Motor neuron (in vitro differentiated cells): ENCODE results near the gene CFAP45. TPM values are rescaled to one million over a fixed set of nuclear protein-coding genes. Genes with fewer than 3 reads are reported as not detected.
A peak's percentile ranks its signal among the peaks of the same experiment; 100 is the strongest.

Source experiments
- ATAC-seq, 8 experiments: fragments of 200-7000 bp; cut with Tn5 transposase; replicated peaks in 6 of 8; 2 replicates each; pipeline ENCODE4 v1.8.0; 2021; ENCODE audit warnings: mild to moderate bottlenecking in 8 of 8, moderate library complexity in 8 of 8
- H3K27ac ChIP-seq, 2 donors: fragments of 250-450 bp; sonication (Bioruptor Pico); 2 replicates each; pipeline ENCODE4 v1.9.0; 2021; ENCODE audit warnings: antibody characterized with exemption in 2 of 2, mild to moderate bottlenecking in 2 of 2, moderate library complexity in 1 of 2
- H3K4me1 ChIP-seq, 2 donors: fragments of 250-450 bp; sonication (Bioruptor Pico); replicated peaks in 1 of 2; 2 replicates each; pipeline ENCODE4 v1.6.1; 2021; ENCODE audit warnings: antibody characterized with exemption in 2 of 2, mild to moderate bottlenecking in 2 of 2, moderate library complexity in 1 of 2
- H3K4me3 ChIP-seq, 5 donors: fragments of 250-450 bp; sonication (Bioruptor Pico); 2 replicates each; pipeline ENCODE4 v1.9.0; 2021; ENCODE audit warnings: antibody characterized with exemption in 5 of 5, mild to moderate bottlenecking in 5 of 5, moderate library complexity in 4 of 5
- WGBS, 10 experiments: fragments of 450-650 bp; shearing (Covaris generic); methylation state at CpG; one replicate each; pipeline ENCODE4 v1.0.0; 2022; 5-methylcytosine and 5-hydroxymethylcytosine counted together
- in situ Hi-C, 9 experiments: fragments of 400-800 bp; cut with MboI; loops; one replicate each; pipeline ENCODE4 v1.15.0; 2021; ENCODE audit warnings: low sequenced_read_pairs in 9 of 9, low pct_unique_long_range_greater_than_20kb in 2 of 9; ENCODE audit not compliant: unreplicated experiment in 9 of 9
- total RNA-seq, 8 experiments: library from RNA; unstranded; fragments of 300-600 nt; gene quantifications; 2 replicates each; pipeline versions ENCODE4 v1.2.3 to v1.2.4, GENCODE V29; 2022

The CFAP45 gene
- total RNA-seq, 8 experiments from 2014 or later: 0.50 to 30.7 (median 1.2) TPM

DNA sequence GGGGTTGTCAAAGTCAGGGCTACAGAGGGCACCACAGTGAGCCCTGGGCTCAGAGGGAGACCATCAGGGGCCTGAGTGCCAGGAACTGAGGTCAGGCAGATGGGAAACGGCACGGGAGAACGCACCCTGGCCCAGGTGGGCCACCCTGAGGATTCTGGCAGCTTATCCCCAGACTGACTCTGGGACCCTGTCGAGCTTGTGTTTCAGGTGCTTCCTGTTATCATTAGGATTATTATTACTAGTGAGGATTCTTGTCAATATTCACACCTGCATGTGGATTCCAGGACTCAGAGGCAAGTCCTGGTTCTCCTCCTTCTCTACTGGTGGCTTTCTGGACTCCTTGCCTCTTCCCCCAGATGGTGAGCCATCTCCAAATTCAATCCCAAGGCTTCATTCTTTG, 52.7 kb downstream of the CFAP45 start:
- Histone ChIP-seq H3K4me3 (no peak overlapping the region), H3K4me1 (no peaks in the 10 kb centered on the region), H3K27ac (no peak overlapping the region)
- 14 to 60% (median 33%) methylated on average over 1 to 4 of the region's 4 CpGs; no CpG with 5 or more reads in 6 of the 10 experiments for WGBS, 10 experiments
- in situ Hi-C loops: loop anchor here in 1 of 9 experiments (25.0 kb wide), 1 partner anchor 140 kb away; no protein-coding TSS in a partner anchor
- no peak for ATAC-seq

GRCh38 chr1:159845751-159846629, 54.0 kb downstream of the CFAP45 start:
- in situ Hi-C loops: loop anchor here in 1 of 9 experiments (25.0 kb wide), 1 partner anchor 141 kb away; no protein-coding TSS in a partner anchor
- no peak for ATAC-seq
- no peak overlapping the region for H3K4me3 ChIP-seq
- H3K27ac ChIP-seq: no peak overlapping the region
- no peaks in the 10 kb centered on the region for H3K4me1 ChIP-seq
- 0 to 100% (median 64%) methylated on average over 1 to 13 of the region's 13 CpGs; no CpG with 5 or more reads in 2 of the 10 experiments for WGBS, 10 experiments

GRCh38 chr1:159843459-159843858, 56.5 kb downstream of the CFAP45 start:
- in situ Hi-C loops: loop anchor here in 1 of 9 experiments (25.0 kb wide), 1 partner anchor 144 kb away; no protein-coding TSS in a partner anchor
- Histone ChIP-seq H3K4me1 (no peaks in the 10 kb centered on the region), H3K4me3 (no peak overlapping the region), H3K27ac (no peak overlapping the region)
- WGBS, 10 experiments: 60 to 100% (median 91%) methylated on average over 1 to 3 of the region's 4 CpGs; no CpG with 5 or more reads in 3 of the 10 experiments
- no peak for ATAC-seq

- Histone ChIP-seq H3K4me3 (no peak overlapping the region), H3K27ac (no peak overlapping the region), H3K4me1 (no peaks in the 10 kb centered on the region)
- 33 to 86% (median 73%) methylated on average over 1 to 2 of the region's 2 CpGs; no CpG with 5 or more reads in 4 of the 10 experiments for WGBS, 10 experiments
- ATAC-seq: peak in 6 of 8 experiments; percentile 14 to 53 (median 41)
- in situ Hi-C loops: loop anchor here in 1 of 9 experiments (25.0 kb wide), 1 partner anchor 146 kb away; no protein-coding TSS in a partner anchor
These were observed 58.2 kb downstream of the CFAP45 start for GRCh38 chr1:159841749-159842148.

GRCh38 chr1:159839116-159839849, 60.7 kb downstream of the CFAP45 start:
- ATAC-seq: no peak
- in situ Hi-C loops: loop anchor here in 1 of 9 experiments (25.0 kb wide), 1 partner anchor 148 kb away; no protein-coding TSS in a partner anchor
- Histone ChIP-seq H3K27ac (no peak overlapping the region), H3K4me1 (no peaks in the 10 kb centered on the region), H3K4me3 (no peak overlapping the region)
- 60 to 100% (median 85%) methylated on average over 1 to 5 of the region's 5 CpGs; no CpG with 5 or more reads in 1 of the 10 experiments for WGBS, 10 experiments

DNA sequence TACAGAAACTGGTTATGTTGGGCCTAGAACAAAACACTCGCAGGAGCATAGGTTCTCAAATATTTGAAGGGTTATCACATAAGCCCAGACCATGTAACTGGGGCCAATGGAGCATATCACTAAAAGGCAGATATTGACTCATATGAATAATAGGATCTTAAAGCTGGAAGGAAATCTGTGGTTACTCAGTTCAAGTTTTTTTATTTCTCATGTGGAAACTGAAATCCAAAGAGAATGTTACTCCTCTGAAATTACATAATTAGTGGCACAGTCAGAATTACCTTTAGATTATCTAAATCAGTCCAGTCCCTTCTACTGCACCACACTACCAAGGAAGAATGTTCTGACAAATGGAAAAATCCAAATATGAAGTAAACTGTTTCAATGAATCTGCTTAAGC, 61.2 kb downstream of the CFAP45 start:
- Histone ChIP-seq H3K27ac (no peak overlapping the region), H3K4me1 (no peaks in the 10 kb centered on the region), H3K4me3 (no peak overlapping the region)
- in situ Hi-C loops: loop anchor here in 1 of 9 experiments (25.0 kb wide), 1 partner anchor 149 kb away; no protein-coding TSS in a partner anchor
- WGBS, 10 experiments: 20 to 100% (median 85%) methylated on average over 1 of the region's 1 CpG; no CpG with 5 or more reads in 2 of the 10 experiments
- ATAC-seq: no peak

DNA sequence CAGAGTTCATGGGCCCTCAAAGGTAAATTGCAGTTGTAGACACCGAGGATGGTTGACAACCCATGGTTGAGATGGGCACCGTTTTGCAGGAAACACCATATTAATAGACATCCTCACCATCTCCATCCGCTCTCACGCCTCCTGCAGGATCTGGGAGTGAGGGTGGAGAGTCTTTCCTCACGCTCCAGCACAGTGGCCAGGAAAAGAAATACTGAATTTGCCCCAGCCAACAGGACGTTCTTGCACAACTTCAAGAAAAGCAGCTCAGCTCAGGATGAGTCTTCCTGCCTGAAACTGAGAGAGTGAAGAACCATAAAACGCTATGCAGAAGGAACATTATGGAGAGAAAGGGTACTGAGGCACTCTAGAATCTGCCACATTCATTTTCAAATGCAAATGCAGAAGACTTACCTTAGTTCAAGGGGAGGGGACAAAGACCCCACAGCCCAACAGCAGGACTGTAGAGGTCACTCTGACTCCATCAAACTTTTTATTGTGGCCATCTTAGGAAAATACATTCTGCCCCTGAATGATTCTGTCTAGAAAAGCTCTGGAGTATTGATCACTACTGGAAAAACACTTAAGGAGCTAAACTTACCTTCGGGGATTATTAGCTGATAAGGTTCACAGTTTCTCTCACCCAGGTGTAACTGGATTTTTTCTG, 64.0 kb downstream of the CFAP45 start:
- in situ Hi-C loops: loop anchor here in 1 of 9 experiments (25.0 kb wide), 1 partner anchor 151 kb away; no protein-coding TSS in a partner anchor
- WGBS, 10 experiments: 28 to 100% (median 75%) methylated on average over 1 to 8 of the region's 8 CpGs; no CpG with 5 or more reads in 1 of the 10 experiments
- Histone ChIP-seq H3K4me1 (no peaks in the 10 kb centered on the region), H3K4me3 (no peak overlapping the region), H3K27ac (no peak overlapping the region)
- ATAC-seq: no peak

DNA sequence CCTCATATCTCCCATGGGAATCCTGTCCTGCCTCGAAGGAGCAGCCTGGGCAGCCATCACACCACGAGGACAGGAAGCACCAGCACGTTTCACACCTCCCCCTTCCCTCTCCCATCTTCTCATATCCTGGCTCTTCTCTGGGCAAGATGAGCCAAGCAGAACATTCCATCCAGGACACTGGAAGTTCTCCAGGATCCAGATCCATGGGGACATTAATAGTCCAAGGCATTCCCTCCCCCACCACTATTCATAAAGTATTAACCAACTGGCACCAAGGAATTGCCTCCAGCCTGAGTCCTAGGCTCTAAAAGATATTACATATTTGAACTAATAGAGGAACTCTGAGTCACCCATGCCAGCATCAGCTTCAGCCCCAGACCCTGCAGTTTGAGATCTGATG, 64.6 kb downstream of the CFAP45 start:
- Histone ChIP-seq H3K4me1 (no peaks in the 10 kb centered on the region), H3K27ac (no peak overlapping the region), H3K4me3 (no peak overlapping the region)
- ATAC-seq: no peak
- WGBS, 10 experiments: 0 to 68% (median 40%) methylated on average over 1 to 3 of the region's 3 CpGs; no CpG with 5 or more reads in 5 of the 10 experiments
- in situ Hi-C loops: loop anchor here in 1 of 9 experiments (25.0 kb wide), 1 partner anchor 152 kb away; no protein-coding TSS in a partner anchor

GRCh38 chr1:159832309-159832708, 67.7 kb downstream of the CFAP45 start:
- 40 to 77% (median 61%) methylated on average over 1 to 2 of the region's 2 CpGs; no CpG with 5 or more reads in 1 of the 10 experiments for WGBS, 10 experiments

GRCh38 chr1:159831412-159832141, 68.4 kb downstream of the CFAP45 start:
- peak in 4 of 8 experiments; percentile 40 to 68 (median 50) for ATAC-seq
- H3K4me1 ChIP-seq: peaks cover 0 to 2% of the 10 kb centered on the region in 2 donors
- WGBS, 10 experiments: 13 to 37% (median 25%) methylated on average over 1 to 6 of the region's 7 CpGs; no CpG with 5 or more reads in 2 of the 10 experiments
- no peak overlapping the region for H3K4me3 ChIP-seq
- no peak overlapping the region for H3K27ac ChIP-seq
- in situ Hi-C loops: loop anchor here in 1 of 9 experiments (25.0 kb wide), 1 partner anchor 156 kb away; no protein-coding TSS in a partner anchor

More at GRCh38 chr1:159832309-159832708, 67.7 kb downstream of the CFAP45 start:
- peaks cover 0 to 2% of the 10 kb centered on the region in 2 donors for H3K4me1 ChIP-seq
- in situ Hi-C loops: loop anchor here in 1 of 9 experiments (25.0 kb wide), 1 partner anchor 155 kb away; no protein-coding TSS in a partner anchor
- H3K27ac ChIP-seq: no peak overlapping the region
- no peak overlapping the region for H3K4me3 ChIP-seq
- no peak for ATAC-seq

GRCh38 chr1:159830722-159831121, 69.2 kb downstream of the CFAP45 start:
- no peak overlapping the region for H3K4me3 ChIP-seq
- no peak overlapping the region for H3K27ac ChIP-seq
- ATAC-seq: no peak
- in situ Hi-C loops: loop anchor here in 1 of 9 experiments (25.0 kb wide), 1 partner anchor 157 kb away; no protein-coding TSS in a partner anchor
- H3K4me1 ChIP-seq: peaks cover 0 to 2% of the 10 kb centered on the region in 2 donors
- WGBS, 10 experiments: 20 to 100% (median 80%) methylated on average over 1 to 8 of the region's 8 CpGs; no CpG with 5 or more reads in 1 of the 10 experiments
